Vagina (tissue), 2 donors: ENCODE results near the gene LANCL2. TPM values are rescaled to one million over a fixed set of nuclear protein-coding genes. Genes with fewer than 3 reads are reported as not detected.
A peak's percentile ranks its signal among the peaks of the same experiment; 100 is the strongest.

Experiments
- DNase-seq, 2 donors: peaks; one replicate each; pipeline ENCODE4 v3.0.0-alpha.2; 2017; ENCODE audit errors: extremely low spot score in 2 of 2
- H3K27ac ChIP-seq: fragments of 200-600 bp; sonication (generic); one replicate; pipeline ENCODE4 v1.5.1; 2019
- H3K27me3 ChIP-seq: fragments of 200-600 bp; sonication (generic); one replicate; pipeline ENCODE4 v1.5.1; 2019
- H3K36me3 ChIP-seq, 2 donors: fragments of 200-600 bp; sonication (generic); one replicate each; pipeline ENCODE4 v1.5.1; 2017 to 2019
- H3K4me1 ChIP-seq: fragments of 200-600 bp; sonication (generic); one replicate; pipeline ENCODE4 v1.5.1; 2019
- H3K4me3 ChIP-seq, 2 donors: fragments of 200-600 bp; sonication (generic); 1 replicate in 1 of 2; 2 replicates in 1 of 2; pipeline ENCODE4 v1.5.1; 2016 to 2019
- H3K9me3 ChIP-seq: fragments of 200-600 bp; sonication (generic); one replicate; pipeline ENCODE4 v1.5.1; 2019
- POLR2A ChIP-seq, 2 donors: fragments of 450-650 bp; IDR thresholded peaks; one replicate each; pipeline ENCODE4 v1.6.1; 2017; ENCODE audit warnings: antibody characterized with exemption in 2 of 2, mild to moderate bottlenecking in 2 of 2, moderate library complexity in 2 of 2
- POLR2AphosphoS5 ChIP-seq, 2 donors: sonication (generic); formaldehyde crosslinking; IDR thresholded peaks; one replicate each; pipeline ENCODE4 v1.9.0; 2017; ENCODE audit warnings: antibody characterized with exemption in 2 of 2, mild to moderate bottlenecking in 2 of 2, low read depth in 1 of 2; ENCODE audit not compliant: insufficient read depth in 1 of 2
- intact Hi-C: fragments of 100-400 bp; cut with DNase I; formaldehyde crosslinking; loops from one replicate; pipeline ENCODE4 v1.15.1; 2023
- total RNA-seq: library from RNA; depleted of rRNA; stranded (reverse); fragments of >200 nt; gene quantifications from one replicate; pipeline ENCODE4 v1.2.3, GENCODE V29; 2016
- TF ChIP-seq, protein P1 (sequence below), 3 experiments: fragments of 450-650 bp in 2 of 3; fragments of 200-600 bp in 1 of 3; sonication (generic) in 1 of 3; IDR thresholded peaks; one replicate each; pipeline ENCODE4 v1.5.1; 2017 to 2019; ENCODE audit warnings: antibody characterized with exemption in 3 of 3, mild to moderate bottlenecking in 2 of 3, moderate library complexity in 2 of 3

Gene LANCL2
- total RNA-seq, 1 donor from 2014 or later: 7.6 TPM

DNA sequence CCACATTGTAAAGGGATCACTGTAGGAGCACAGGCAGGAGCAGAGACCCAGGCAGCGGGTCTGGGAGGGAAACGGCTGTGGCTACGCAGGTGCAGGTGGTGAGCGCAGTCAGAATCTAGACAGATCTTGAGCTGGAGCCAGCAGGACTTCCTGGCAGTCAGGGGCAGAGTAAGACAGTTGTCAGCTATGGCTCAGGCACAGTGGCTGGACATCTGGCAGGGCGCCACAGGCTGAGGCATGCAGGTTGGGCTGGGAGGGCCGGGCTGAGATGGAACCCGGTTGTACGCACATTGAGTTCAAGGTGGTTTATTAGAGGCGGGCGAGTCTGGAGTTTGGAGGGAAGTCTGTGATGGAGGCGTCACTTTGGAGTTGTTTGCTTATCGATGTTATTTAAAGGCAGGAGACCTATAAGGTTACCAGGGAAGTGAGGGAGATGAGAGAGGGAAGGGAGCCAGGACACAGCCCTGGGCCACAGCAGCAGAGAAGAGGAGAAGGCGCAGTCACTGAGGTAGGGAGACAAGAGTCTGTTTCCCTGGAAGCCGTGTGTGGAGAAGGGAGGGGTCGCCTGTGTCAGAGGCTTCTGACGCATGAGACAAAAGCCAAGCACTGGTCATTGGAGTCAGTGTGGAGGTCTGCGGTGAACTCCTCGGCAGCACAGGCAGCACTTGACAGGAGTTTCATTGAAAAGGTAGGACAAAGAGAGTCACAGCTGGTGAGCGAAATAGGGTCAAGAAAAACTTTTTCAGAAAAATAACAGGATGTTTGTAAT, 73.8 kb downstream of the LANCL2 start:
- TF ChIP-seq POLR2A (IDR thresholded peaks at IDR 0.05): no peak
- no peak for TF ChIP-seq POLR2AphosphoS5 (IDR thresholded peaks at IDR 0.05; ENCODE audit: insufficient read depth in 1 of 2, low read depth in 1 of 2)
- TF ChIP-seq, protein P1, sequence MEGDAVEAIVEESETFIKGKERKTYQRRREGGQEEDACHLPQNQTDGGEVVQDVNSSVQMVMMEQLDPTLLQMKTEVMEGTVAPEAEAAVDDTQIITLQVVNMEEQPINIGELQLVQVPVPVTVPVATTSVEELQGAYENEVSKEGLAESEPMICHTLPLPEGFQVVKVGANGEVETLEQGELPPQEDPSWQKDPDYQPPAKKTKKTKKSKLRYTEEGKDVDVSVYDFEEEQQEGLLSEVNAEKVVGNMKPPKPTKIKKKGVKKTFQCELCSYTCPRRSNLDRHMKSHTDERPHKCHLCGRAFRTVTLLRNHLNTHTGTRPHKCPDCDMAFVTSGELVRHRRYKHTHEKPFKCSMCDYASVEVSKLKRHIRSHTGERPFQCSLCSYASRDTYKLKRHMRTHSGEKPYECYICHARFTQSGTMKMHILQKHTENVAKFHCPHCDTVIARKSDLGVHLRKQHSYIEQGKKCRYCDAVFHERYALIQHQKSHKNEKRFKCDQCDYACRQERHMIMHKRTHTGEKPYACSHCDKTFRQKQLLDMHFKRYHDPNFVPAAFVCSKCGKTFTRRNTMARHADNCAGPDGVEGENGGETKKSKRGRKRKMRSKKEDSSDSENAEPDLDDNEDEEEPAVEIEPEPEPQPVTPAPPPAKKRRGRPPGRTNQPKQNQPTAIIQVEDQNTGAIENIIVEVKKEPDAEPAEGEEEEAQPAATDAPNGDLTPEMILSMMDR (IDR thresholded peaks at IDR 0.05): no peak
- intact Hi-C loops: no loop called here
- no peak overlapping the region for H3K27ac ChIP-seq

DNA sequence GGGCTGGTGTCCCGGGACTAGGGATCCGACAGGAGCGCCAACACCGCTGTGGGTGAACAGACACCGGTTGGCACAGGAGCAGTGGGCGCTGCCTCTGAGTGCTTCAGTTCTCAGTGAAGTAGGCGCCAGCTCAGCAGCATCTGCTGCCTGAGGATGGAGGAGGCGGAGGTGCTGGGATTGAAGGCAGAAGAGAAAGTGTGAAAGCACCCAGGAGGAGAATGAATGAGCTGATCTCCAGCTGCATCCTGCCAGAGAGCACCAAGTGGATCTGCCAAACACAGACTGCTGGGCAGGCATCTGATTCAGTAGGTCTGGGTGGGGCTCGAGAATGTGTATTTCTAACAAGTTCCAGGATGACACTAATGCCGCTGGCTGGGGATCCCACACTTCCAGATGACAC, 74.5 kb downstream of the LANCL2 start:
- Histone ChIP-seq H3K27ac (no peak overlapping the region), H3K4me3 (no peak overlapping the region), H3K27me3 (no peaks in the 10 kb centered on the region), H3K4me1 (no peaks in the 10 kb centered on the region), H3K36me3 (no peaks in the 10 kb centered on the region), H3K9me3 (no peaks in the 10 kb centered on the region)
- intact Hi-C loops: no loop called here
- DNase-seq: peak in 1 of 2 donors; percentile 76
- TF ChIP-seq POLR2A (IDR thresholded peaks at IDR 0.05): no peak
- no peak for TF ChIP-seq POLR2AphosphoS5 (IDR thresholded peaks at IDR 0.05; ENCODE audit: insufficient read depth in 1 of 2, low read depth in 1 of 2)
- TF ChIP-seq, protein P1 (IDR thresholded peaks at IDR 0.05): no peak

More for the DNA sequence above, 73.8 kb downstream of the LANCL2 start:
- Histone ChIP-seq H3K27me3 (no peaks in the 10 kb centered on the region), H3K36me3 (no peaks in the 10 kb centered on the region), H3K4me3 (no peak overlapping the region), H3K9me3 (no peaks in the 10 kb centered on the region), H3K4me1 (no peaks in the 10 kb centered on the region)
- no peak for DNase-seq

DNA sequence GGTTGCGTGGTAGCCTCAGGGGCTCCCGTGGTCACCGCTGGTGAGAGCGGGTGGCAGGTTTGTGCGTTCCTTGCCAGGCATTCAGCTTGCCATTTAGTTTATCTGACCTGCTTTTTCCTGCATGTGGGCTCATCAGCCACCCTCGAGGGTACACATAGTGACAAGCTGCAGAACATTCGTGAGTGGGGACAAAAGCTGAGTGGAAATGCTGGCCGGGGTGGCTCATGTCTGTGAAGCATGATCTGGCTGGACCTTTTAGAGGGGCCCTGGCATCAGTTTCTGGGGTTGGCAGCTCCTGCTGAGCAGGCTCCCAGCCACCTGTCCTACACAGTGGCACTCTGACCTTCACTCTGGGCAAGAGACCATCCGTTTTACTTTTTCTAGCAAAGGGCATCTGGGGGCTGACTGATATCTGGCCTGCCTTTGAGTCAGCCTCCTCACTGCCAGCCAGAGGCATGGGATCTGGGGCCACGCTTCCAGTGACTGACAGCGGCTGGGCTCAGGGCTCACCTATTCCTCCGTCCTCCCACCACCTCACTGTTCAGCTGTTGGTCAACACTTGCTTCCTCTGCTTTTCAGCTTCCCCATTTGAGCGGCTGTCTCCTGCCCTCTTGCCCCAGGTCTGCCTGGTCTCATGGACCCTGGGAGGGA, 75.0 kb downstream of the LANCL2 start:
- no peaks in the 10 kb centered on the region for H3K9me3 ChIP-seq
- no peaks in the 10 kb centered on the region for H3K36me3 ChIP-seq
- H3K27ac ChIP-seq: no peak overlapping the region
- H3K27me3 ChIP-seq: no peaks in the 10 kb centered on the region
- H3K4me3 ChIP-seq: no peak overlapping the region
- intact Hi-C loops: no loop called here
- DNase-seq: no peak
- H3K4me1 ChIP-seq: no peaks in the 10 kb centered on the region
- TF ChIP-seq, protein P1 (IDR thresholded peaks at IDR 0.05): no peak
- TF ChIP-seq POLR2A (IDR thresholded peaks at IDR 0.05) (no peak), POLR2AphosphoS5 (IDR thresholded peaks at IDR 0.05; ENCODE audit: insufficient read depth in 1 of 2, low read depth in 1 of 2) (no peak)

DNA sequence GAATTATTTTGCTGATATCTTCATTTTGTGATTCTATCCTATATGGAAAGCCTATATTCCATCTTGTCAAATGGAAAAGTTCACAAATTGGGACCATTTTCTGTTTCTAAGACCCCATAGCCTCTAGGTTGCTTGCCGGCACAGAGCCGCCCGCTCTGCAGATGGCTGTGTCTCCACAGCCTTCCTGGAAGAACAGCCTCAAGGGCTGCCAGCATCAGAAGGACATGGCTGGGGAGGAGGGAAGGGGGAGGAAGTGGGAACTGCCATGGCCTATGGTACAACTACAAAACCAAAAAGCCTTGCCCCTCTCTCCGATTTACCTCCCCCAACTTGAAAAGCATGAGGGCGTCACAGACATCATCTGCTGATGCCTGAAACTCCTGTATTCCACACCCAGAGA, 75.9 kb downstream of the LANCL2 start:
- no peaks in the 10 kb centered on the region for H3K27me3 ChIP-seq
- H3K4me3 ChIP-seq: no peak overlapping the region
- intact Hi-C loops: no loop called here
- DNase-seq: no peak
- no peak for TF ChIP-seq POLR2AphosphoS5 (IDR thresholded peaks at IDR 0.05; ENCODE audit: insufficient read depth in 1 of 2, low read depth in 1 of 2)
- no peak for TF ChIP-seq POLR2A (IDR thresholded peaks at IDR 0.05)
- TF ChIP-seq, protein P1 (IDR thresholded peaks at IDR 0.05): no peak
- no peaks in the 10 kb centered on the region for H3K4me1 ChIP-seq
- H3K36me3 ChIP-seq: no peaks in the 10 kb centered on the region
- H3K9me3 ChIP-seq: no peaks in the 10 kb centered on the region
- no peak overlapping the region for H3K27ac ChIP-seq
